Panc1 (cell line): Measurements from ENCODE around the gene ADAMTSL3. TPM values are rescaled to one million over a fixed set of nuclear protein-coding genes. Genes with fewer than 3 reads are reported as not detected.

Experiments used
- ATAC-seq: fragments of 200-7000 bp; cut with Tn5 transposase; 2 replicates; pipeline ENCODE4 v1.9.1; 2020; ENCODE audit warnings: mild to moderate bottlenecking, moderate library complexity
- BruUV-seq: library from RNA; stranded (reverse); fragments of 400-500 nt; replicated peaks from 2 replicates; lab custom pipeline; 2021; lab: Mats Ljungman, UMichigan
- CTCF ChIA-PET: fragments of 300-600 bp; sonication (Branson Sonifier 250); formaldehyde crosslinking; loops from one replicate; lab custom pipeline; 2022; ENCODE audit warnings: antibody characterized with exemption; lab: Charles Lee
- POLR2A ChIA-PET: fragments of 300-600 bp; sonication (Branson Sonifier 250); formaldehyde crosslinking; loops from one replicate; lab custom pipeline; 2022; ENCODE audit warnings: antibody characterized with exemption; lab: Charles Lee
- DNase-seq: peaks from one replicate; pipeline ENCODE4 v3.0.0-alpha.2; 2010; ENCODE audit warnings: low read depth, low spot score
- H3K27ac ChIP-seq: 2 replicates; pipeline ENCODE4 v1.5.1; 2011; ENCODE audit warnings: mild to moderate bottlenecking, low read length, inconsistent platforms
- H3K27me3 ChIP-seq: fragments of 200-500 bp; sonication (Bioruptor generic); 2 replicates; pipeline ENCODE4 v1.6.0; 2014; ENCODE audit warnings: low read length, inconsistent platforms; ENCODE audit not compliant: control insufficient read depth, insufficient read depth
- H3K36me3 ChIP-seq: fragments of 200-500 bp; sonication (Bioruptor generic); 2 replicates; pipeline ENCODE4 v1.5.1; 2014; ENCODE audit warnings: inconsistent platforms, mild to moderate bottlenecking, low read length, moderate library complexity; ENCODE audit not compliant: control insufficient read depth, insufficient read depth
- H3K4me1 ChIP-seq: 2 replicates; pipeline ENCODE4 v1.5.1; 2011; ENCODE audit warnings: inconsistent platforms, mild to moderate bottlenecking, low read length, moderate library complexity; ENCODE audit not compliant: control insufficient read depth, insufficient read depth
- H3K4me3 ChIP-seq, 2 experiments: 2 replicates each; pipeline ENCODE4 v1.5.1; 2011 to 2012; ENCODE audit warnings: low read depth in 2 of 2, low read length in 2 of 2, mild to moderate bottlenecking in 2 of 2, inconsistent platforms in 1 of 2, moderate library complexity in 1 of 2
- H3K9me3 ChIP-seq: fragments of 200-500 bp; sonication (Bioruptor generic); 2 replicates; pipeline ENCODE4 v1.5.1; 2014; ENCODE audit warnings: low read depth, mild to moderate bottlenecking, inconsistent platforms, low read length, moderate library complexity; ENCODE audit not compliant: control insufficient read depth, insufficient read depth
- POLR2AphosphoS5 ChIP-seq: IDR thresholded peaks from 2 replicates; pipeline ENCODE4 v1.6.1; 2012; ENCODE audit warnings: mild to moderate bottlenecking, low read depth, low read length, moderate library complexity
- SIN3A ChIP-seq: IDR thresholded peaks from 2 replicates; pipeline ENCODE4 v1.6.1; 2012; ENCODE audit warnings: low read depth, mild to moderate bottlenecking, low read length, moderate library complexity, borderline replicate concordance; ENCODE audit not compliant: insufficient read depth
- TCF7L2 ChIP-seq: IDR thresholded peaks from 2 replicates; pipeline ENCODE4 v1.6.1; 2011; ENCODE audit warnings: mild to moderate bottlenecking, low read depth, low read length, inconsistent platforms
- in situ Hi-C: cut with HindIII; loops from 2 replicates; pipeline ENCODE4 v1.10.0; 2016; ENCODE audit warnings: low sequenced_read_pairs, low pct_unique_long_range_greater_than_20kb
- intact Hi-C: fragments of 100-400 bp; cut with micrococcal nuclease; formaldehyde crosslinking; loops from one replicate; pipeline ENCODE4 v1.10.0; 2022; ENCODE audit not compliant: unreplicated experiment
- total RNA-seq: library from RNA; stranded (reverse); gene quantifications from one replicate; pipeline ENCODE4 v1.2.1, GENCODE V29; 2021; ENCODE audit not compliant: unreplicated experiment
- TF ChIP-seq, protein P1 (sequence below): fragments of 450-650 bp; IDR thresholded peaks from 2 replicates; pipeline ENCODE4 v1.5.1; 2017; ENCODE audit warnings: mild to moderate bottlenecking
- TF ChIP-seq, protein P2 (sequence below), 2 experiments: IDR thresholded peaks; 2 replicates each; pipeline ENCODE4 v1.6.1; 2011 to 2012; ENCODE audit warnings: low read depth in 2 of 2, control low read depth in 1 of 2, low read length in 1 of 2, mild to moderate bottlenecking in 1 of 2, moderate library complexity in 1 of 2; ENCODE audit not compliant: insufficient read depth in 1 of 2

Gene ADAMTSL3
- total RNA-seq, 1 experiment from 2014 or later = not detected

DNA sequence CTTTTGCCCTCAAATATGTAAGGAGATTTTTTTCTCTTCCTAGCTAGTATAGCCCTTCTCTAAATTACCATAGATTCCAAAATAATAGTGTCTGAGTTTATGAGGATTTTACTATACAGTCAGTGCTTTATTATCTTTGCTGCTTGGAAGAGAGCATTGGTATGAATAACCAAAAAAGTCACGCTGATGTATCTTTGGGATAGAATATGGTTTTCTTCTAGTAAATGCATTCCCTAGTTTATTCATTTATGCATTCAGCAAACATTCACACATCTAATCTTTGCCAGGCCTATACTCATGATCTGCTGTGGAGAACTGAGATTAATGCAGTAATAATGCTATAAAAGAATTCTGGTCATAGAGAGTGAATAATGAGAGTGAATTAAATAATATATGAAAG is 356.3 kb downstream of the ADAMTSL3 start:
- TF ChIP-seq, protein P1, sequence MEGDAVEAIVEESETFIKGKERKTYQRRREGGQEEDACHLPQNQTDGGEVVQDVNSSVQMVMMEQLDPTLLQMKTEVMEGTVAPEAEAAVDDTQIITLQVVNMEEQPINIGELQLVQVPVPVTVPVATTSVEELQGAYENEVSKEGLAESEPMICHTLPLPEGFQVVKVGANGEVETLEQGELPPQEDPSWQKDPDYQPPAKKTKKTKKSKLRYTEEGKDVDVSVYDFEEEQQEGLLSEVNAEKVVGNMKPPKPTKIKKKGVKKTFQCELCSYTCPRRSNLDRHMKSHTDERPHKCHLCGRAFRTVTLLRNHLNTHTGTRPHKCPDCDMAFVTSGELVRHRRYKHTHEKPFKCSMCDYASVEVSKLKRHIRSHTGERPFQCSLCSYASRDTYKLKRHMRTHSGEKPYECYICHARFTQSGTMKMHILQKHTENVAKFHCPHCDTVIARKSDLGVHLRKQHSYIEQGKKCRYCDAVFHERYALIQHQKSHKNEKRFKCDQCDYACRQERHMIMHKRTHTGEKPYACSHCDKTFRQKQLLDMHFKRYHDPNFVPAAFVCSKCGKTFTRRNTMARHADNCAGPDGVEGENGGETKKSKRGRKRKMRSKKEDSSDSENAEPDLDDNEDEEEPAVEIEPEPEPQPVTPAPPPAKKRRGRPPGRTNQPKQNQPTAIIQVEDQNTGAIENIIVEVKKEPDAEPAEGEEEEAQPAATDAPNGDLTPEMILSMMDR = no peak
- TF ChIP-seq TCF7L2 = no peak
- TF ChIP-seq, protein P2, sequence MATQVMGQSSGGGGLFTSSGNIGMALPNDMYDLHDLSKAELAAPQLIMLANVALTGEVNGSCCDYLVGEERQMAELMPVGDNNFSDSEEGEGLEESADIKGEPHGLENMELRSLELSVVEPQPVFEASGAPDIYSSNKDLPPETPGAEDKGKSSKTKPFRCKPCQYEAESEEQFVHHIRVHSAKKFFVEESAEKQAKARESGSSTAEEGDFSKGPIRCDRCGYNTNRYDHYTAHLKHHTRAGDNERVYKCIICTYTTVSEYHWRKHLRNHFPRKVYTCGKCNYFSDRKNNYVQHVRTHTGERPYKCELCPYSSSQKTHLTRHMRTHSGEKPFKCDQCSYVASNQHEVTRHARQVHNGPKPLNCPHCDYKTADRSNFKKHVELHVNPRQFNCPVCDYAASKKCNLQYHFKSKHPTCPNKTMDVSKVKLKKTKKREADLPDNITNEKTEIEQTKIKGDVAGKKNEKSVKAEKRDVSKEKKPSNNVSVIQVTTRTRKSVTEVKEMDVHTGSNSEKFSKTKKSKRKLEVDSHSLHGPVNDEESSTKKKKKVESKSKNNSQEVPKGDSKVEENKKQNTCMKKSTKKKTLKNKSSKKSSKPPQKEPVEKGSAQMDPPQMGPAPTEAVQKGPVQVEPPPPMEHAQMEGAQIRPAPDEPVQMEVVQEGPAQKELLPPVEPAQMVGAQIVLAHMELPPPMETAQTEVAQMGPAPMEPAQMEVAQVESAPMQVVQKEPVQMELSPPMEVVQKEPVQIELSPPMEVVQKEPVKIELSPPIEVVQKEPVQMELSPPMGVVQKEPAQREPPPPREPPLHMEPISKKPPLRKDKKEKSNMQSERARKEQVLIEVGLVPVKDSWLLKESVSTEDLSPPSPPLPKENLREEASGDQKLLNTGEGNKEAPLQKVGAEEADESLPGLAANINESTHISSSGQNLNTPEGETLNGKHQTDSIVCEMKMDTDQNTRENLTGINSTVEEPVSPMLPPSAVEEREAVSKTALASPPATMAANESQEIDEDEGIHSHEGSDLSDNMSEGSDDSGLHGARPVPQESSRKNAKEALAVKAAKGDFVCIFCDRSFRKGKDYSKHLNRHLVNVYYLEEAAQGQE (IDR thresholded peaks at IDR 0.05; ENCODE audit: insufficient read depth in 1 of 2, low read depth in 2 of 2, low read length in 1 of 2) = no peak
- no peak for TF ChIP-seq SIN3A
- no peak for TF ChIP-seq POLR2AphosphoS5
- ChIA-PET POLR2A (no interaction called here), CTCF (no interaction called here)
- H3K4me1 ChIP-seq = no peaks in the 10 kb centered on the region
- in situ Hi-C loops = no loop called here
- DNase-seq = no peak
- no TSS peak for BruUV-seq
- no peaks in the 10 kb centered on the region for H3K9me3 ChIP-seq
- intact Hi-C loops = no loop called here
- H3K27ac ChIP-seq = no peak overlapping the region
- no peak overlapping the region for H3K4me3 ChIP-seq
- H3K27me3 ChIP-seq = no peaks in the 10 kb centered on the region
- no peak for ATAC-seq
- no peaks in the 10 kb centered on the region for H3K36me3 ChIP-seq

DNA sequence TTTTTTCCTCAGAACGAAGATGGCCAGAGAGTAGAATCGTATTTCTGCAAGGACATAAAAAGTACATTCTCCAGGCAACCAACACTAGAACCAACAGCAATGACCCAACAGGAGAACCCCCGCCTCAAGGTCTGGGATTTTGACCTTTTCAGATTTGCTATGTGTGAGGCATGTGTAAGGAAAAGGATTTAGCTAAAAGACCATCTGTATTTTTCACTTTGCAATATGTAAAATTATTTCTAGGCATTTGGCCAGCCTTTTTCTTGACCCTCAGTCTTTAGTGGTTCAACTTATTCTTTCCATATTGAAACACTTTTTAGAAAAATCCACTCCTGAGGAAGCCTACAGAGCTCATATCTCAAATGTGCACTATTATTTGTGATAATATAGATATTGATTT is 362.4 kb downstream of the ADAMTSL3 start:
- Histone ChIP-seq H3K9me3 (no peaks in the 10 kb centered on the region), H3K36me3 (no peaks in the 10 kb centered on the region), H3K27me3 (no peaks in the 10 kb centered on the region; the same call in 1 of the 2 replicates), H3K27ac (no peak overlapping the region), H3K4me1 (no peaks in the 10 kb centered on the region), H3K4me3 (no peak overlapping the region)
- ChIA-PET POLR2A (no interaction called here), CTCF (no interaction called here)
- BruUV-seq = no TSS peak
- no peak for ATAC-seq
- intact Hi-C loops = no loop called here
- TF ChIP-seq SIN3A (no peak), POLR2AphosphoS5 (no peak), TCF7L2 (no peak)
- TF ChIP-seq, protein P1 = no peak
- TF ChIP-seq, protein P2 (IDR thresholded peaks at IDR 0.05; ENCODE audit: insufficient read depth in 1 of 2, low read depth in 2 of 2, low read length in 1 of 2) = no peak
- DNase-seq = no peak
- in situ Hi-C loops = no loop called here
